ENCODE measurements around the gene PNMA6F. TPM values are rescaled to one million over a fixed set of nuclear protein-coding genes. Genes with fewer than 3 reads are reported as not detected.

PNMA6F gene
- total and polyA plus RNA-seq, 2 donors (not counting 1 experiment from before 2014, with no cell fraction given) = not detected

- H3K4me1 ChIP-seq (ENCODE audit: control insufficient read depth in 2 of 2, insufficient read depth in 2 of 2, low read length in 2 of 2) = no peaks in the 10 kb centered on the region
- ChIA-PET CTCF (no interaction called here), POLR2A (no interaction called here)
- intact Hi-C loops (cut with micrococcal nuclease) = no loop called here
- no peak overlapping the region for H3K27ac ChIP-seq (ENCODE audit: low read length in 2 of 2)
- TF ChIP-seq, protein P1, sequence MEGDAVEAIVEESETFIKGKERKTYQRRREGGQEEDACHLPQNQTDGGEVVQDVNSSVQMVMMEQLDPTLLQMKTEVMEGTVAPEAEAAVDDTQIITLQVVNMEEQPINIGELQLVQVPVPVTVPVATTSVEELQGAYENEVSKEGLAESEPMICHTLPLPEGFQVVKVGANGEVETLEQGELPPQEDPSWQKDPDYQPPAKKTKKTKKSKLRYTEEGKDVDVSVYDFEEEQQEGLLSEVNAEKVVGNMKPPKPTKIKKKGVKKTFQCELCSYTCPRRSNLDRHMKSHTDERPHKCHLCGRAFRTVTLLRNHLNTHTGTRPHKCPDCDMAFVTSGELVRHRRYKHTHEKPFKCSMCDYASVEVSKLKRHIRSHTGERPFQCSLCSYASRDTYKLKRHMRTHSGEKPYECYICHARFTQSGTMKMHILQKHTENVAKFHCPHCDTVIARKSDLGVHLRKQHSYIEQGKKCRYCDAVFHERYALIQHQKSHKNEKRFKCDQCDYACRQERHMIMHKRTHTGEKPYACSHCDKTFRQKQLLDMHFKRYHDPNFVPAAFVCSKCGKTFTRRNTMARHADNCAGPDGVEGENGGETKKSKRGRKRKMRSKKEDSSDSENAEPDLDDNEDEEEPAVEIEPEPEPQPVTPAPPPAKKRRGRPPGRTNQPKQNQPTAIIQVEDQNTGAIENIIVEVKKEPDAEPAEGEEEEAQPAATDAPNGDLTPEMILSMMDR (IDR thresholded peaks at IDR 0.05) = no peak
- no peak for TF ChIP-seq EZH2 (IDR thresholded peaks at IDR 0.05; ENCODE audit: borderline replicate concordance, insufficient read depth, low read depth, low read length, poor library complexity, severe bottlenecking)
- no peak overlapping the region for H2AFZ ChIP-seq (ENCODE audit: insufficient read depth, low read depth, low read length, poor library complexity, severe bottlenecking)
- H3K79me2 ChIP-seq (ENCODE audit: control insufficient read depth, insufficient read depth, low read length) = no peaks in the 10 kb centered on the region
- Mint-ChIP-seq H3K4me3 (no peak overlapping the region), H3K4me1 (no peaks in the 10 kb centered on the region), H3K9me3 (ENCODE audit: insufficient read depth) (no peaks in the 10 kb centered on the region), H3K27ac (no peak overlapping the region), H3K27me3 (peaks cover 12% of the 10 kb centered on the region)
- no peak overlapping the region for H3K9ac ChIP-seq (ENCODE audit: low read length)
- H3K9me3 ChIP-seq (ENCODE audit: control extremely low read depth in 1 of 3, control insufficient read depth in 2 of 3, insufficient read depth in 1 of 3, low read length in 2 of 3) = no peaks in the 10 kb centered on the region
- WGBS (ENCODE audit: insufficient coverage) = 78% methylated on average over 26 of the region's 33 CpGs
- DNase-seq = no peak
- H3K4me3 ChIP-seq (ENCODE audit: control extremely low read depth in 1 of 5, extremely low read depth in 1 of 5, insufficient read depth in 1 of 5, low read depth in 2 of 5, low read length in 4 of 5) = no peak overlapping the region
- H3K27me3 ChIP-seq (replicated peaks in 1 of 4; ENCODE audit: control extremely low read depth in 1 of 4, control insufficient read depth in 3 of 4, insufficient read depth in 4 of 4, low read length in 3 of 4) = peaks cover 0 to 4% (median 0%) of the 10 kb centered on the region in 4 experiments
- no peak for ATAC-seq (ENCODE audit: low read depth)
- no peaks in the 10 kb centered on the region for H4K20me1 ChIP-seq (ENCODE audit: control insufficient read depth, insufficient read depth, low read length, poor library complexity, severe bottlenecking)
- no peaks in the 10 kb centered on the region for H3K36me3 ChIP-seq (replicated peaks in 1 of 2; ENCODE audit: control extremely low read depth in 1 of 2, control insufficient read depth in 1 of 2, extremely low read depth in 1 of 2, insufficient read depth in 2 of 2, low read length in 1 of 2)
- no peak overlapping the region for H3K4me2 ChIP-seq (replicated peaks; ENCODE audit: low read depth, low read length, poor library complexity, severe bottlenecking)
Observed at GRCh38 chrX:153319295-153320046, 2.1 kb downstream of the PNMA6F start.

GRCh38 chrX:153318811-153319210 lies 2.8 kb downstream of the PNMA6F start:
- H2AFZ ChIP-seq (ENCODE audit: insufficient read depth, low read depth, low read length, poor library complexity, severe bottlenecking) = no peak overlapping the region
- DNase-seq (no peak), ATAC-seq (ENCODE audit: low read depth) (no peak)
- H3K4me3 ChIP-seq (ENCODE audit: control extremely low read depth in 1 of 5, extremely low read depth in 1 of 5, insufficient read depth in 1 of 5, low read depth in 2 of 5, low read length in 4 of 5) = no peak overlapping the region
- H3K9me3 ChIP-seq (ENCODE audit: control extremely low read depth in 1 of 3, control insufficient read depth in 2 of 3, insufficient read depth in 1 of 3, low read length in 2 of 3) = no peaks in the 10 kb centered on the region
- no peaks in the 10 kb centered on the region for H3K9me3 Mint-ChIP-seq (ENCODE audit: insufficient read depth)
- no peak overlapping the region for H3K4me2 ChIP-seq (replicated peaks; ENCODE audit: low read depth, low read length, poor library complexity, severe bottlenecking)
- H3K27ac ChIP-seq (ENCODE audit: low read length in 2 of 2) = no peak overlapping the region
- intact Hi-C loops (cut with micrococcal nuclease) = no loop called here
- no peak for TF ChIP-seq EZH2 (IDR thresholded peaks at IDR 0.05; ENCODE audit: borderline replicate concordance, insufficient read depth, low read depth, low read length, poor library complexity, severe bottlenecking)
- TF ChIP-seq, protein P1 (IDR thresholded peaks at IDR 0.05) = no peak
- H3K9ac ChIP-seq (ENCODE audit: low read length) = no peak overlapping the region
- H3K4me1 Mint-ChIP-seq = no peaks in the 10 kb centered on the region
- CTCF ChIA-PET = no interaction called here
- 87% methylated on average over 3 of the region's 7 CpGs for WGBS (ENCODE audit: insufficient coverage)
- H3K36me3 ChIP-seq (replicated peaks in 1 of 2; ENCODE audit: control extremely low read depth in 1 of 2, control insufficient read depth in 1 of 2, extremely low read depth in 1 of 2, insufficient read depth in 2 of 2, low read length in 1 of 2) = no peaks in the 10 kb centered on the region
- H3K27me3 ChIP-seq (replicated peaks in 1 of 4; ENCODE audit: control extremely low read depth in 1 of 4, control insufficient read depth in 3 of 4, insufficient read depth in 4 of 4, low read length in 3 of 4) = peaks cover 0 to 4% (median 0%) of the 10 kb centered on the region in 4 experiments
- no peak overlapping the region for H3K4me3 Mint-ChIP-seq
- H3K27me3 Mint-ChIP-seq = peaks cover 11% of the 10 kb centered on the region
- no peak overlapping the region for H3K27ac Mint-ChIP-seq
- no peaks in the 10 kb centered on the region for H3K79me2 ChIP-seq (ENCODE audit: control insufficient read depth, insufficient read depth, low read length)
- H4K20me1 ChIP-seq (ENCODE audit: control insufficient read depth, insufficient read depth, low read length, poor library complexity, severe bottlenecking) = no peaks in the 10 kb centered on the region
- no peaks in the 10 kb centered on the region for H3K4me1 ChIP-seq (ENCODE audit: control insufficient read depth in 2 of 2, insufficient read depth in 2 of 2, low read length in 2 of 2)
- POLR2A ChIA-PET = no interaction called here
